ENCODE measurements around the gene B4GALNT1. TPM values are rescaled to one million over a fixed set of nuclear protein-coding genes. Genes with fewer than 3 reads are reported as not detected.
"Not testable (repeated sequence)": the region's sequence is repeated elsewhere in the genome, so short reads cannot be mapped to it uniquely, and the experiment has no call there.

Gene B4GALNT1
- total and polyA plus RNA-seq, 9 of the 15 experiments (the other 6 are each of a cell fraction or from before 2014, with no cell fraction given), result 1.0 to 32.2 (median 9.8) TPM

DNA sequence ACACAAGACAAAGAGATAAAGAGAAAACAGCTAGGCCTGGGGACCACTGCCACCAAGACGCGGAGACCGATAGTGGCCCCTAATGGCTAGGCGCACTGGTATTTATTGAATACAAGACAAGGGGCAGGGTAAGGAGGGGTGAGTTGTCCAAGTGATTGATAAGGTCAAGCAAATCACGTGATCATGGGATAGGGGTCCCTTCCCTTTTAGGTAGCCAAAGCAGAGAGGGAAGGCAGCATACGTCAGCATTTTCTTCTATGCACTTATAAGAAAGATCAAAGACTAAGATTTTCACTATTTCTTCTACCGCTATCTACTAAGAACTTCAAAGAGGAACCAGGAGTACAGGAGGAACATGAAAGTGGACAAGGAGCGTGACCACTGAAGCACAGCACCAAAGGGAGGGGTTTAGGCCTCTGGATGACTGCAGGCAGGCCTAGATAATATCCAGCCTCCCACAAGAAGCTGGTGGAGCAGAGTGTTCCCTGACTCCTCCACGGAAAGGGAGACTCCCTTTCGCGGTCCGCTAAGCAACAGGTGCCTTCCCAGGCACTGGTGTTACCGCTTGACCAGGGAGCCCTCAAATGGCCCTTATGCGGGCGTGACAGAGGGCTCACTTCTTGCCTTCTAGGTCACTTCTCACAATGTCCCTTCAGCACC lies 43.9 kb downstream of the B4GALNT1 start (continued):
- TF ChIP-seq TOE1 (IDR thresholded peaks at IDR 0.05; ENCODE audit: borderline replicate concordance) (peak; percentile 76), CTBP1 (IDR thresholded peaks at IDR 0.05; ENCODE audit: borderline replicate concordance) (0 out of 2 replicates have a peak, but pooled peaks have one; percentile 28), ZFP36 (IDR thresholded peaks at IDR 0.05; ENCODE audit: low read depth, low read length, partially characterized antibody) (peak; percentile 50), BHLHE40 (IDR thresholded peaks at IDR 0.05; ENCODE audit: low read length) (peak; percentile 11; the same call in 1 of the 2 replicates), MAX (CRISPR knock-in tag; IDR thresholded peaks at IDR 0.05) (0 out of 2 replicates have a peak, but pooled peaks have one; percentile 20), MAZ (CRISPR knock-in tag; conservative IDR thresholded peaks at IDR 0.05 in 1 of 2, IDR thresholded peaks at IDR 0.05 in 1 of 2) (0 out of 4 replicates have a peak, but pooled peaks of 1 of the 2 experiments have one; percentile 21), ZBTB11 (CRISPR knock-in tag; IDR thresholded peaks at IDR 0.05) (peak in 1 of 3 experiments; percentile 89; a peak in 2 of 6 replicates), MAFK (IDR thresholded peaks at IDR 0.05; ENCODE audit: low read length) (peak; percentile 59), MEIS2 (IDR thresholded peaks at IDR 0.05; ENCODE audit: partially characterized antibody) (peak; percentile 53), CBFA2T3 (IDR thresholded peaks at IDR 0.05) (0 out of 2 replicates have a peak, but pooled peaks have one; percentile 13), ZNF316 (IDR thresholded peaks at IDR 0.05) (peak; percentile 60)
- not testable (repeated sequence) for TF ChIP-seq TOE1 (CRISPR knock-in tag; IDR thresholded peaks at IDR 0.05; ENCODE audit: borderline replicate concordance, low read depth)
- TF ChIP-seq, protein P1, sequence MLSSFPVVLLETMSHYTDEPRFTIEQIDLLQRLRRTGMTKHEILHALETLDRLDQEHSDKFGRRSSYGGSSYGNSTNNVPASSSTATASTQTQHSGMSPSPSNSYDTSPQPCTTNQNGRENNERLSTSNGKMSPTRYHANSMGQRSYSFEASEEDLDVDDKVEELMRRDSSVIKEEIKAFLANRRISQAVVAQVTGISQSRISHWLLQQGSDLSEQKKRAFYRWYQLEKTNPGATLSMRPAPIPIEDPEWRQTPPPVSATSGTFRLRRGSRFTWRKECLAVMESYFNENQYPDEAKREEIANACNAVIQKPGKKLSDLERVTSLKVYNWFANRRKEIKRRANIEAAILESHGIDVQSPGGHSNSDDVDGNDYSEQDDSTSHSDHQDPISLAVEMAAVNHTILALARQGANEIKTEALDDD (IDR thresholded peaks at IDR 0.05), result 0 out of 2 replicates have a peak, but pooled peaks have one; percentile 3
- TF ChIP-seq, protein P2, sequence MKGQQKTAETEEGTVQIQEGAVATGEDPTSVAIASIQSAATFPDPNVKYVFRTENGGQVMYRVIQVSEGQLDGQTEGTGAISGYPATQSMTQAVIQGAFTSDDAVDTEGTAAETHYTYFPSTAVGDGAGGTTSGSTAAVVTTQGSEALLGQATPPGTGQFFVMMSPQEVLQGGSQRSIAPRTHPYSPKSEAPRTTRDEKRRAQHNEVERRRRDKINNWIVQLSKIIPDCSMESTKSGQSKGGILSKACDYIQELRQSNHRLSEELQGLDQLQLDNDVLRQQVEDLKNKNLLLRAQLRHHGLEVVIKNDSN (CRISPR knock-in tag; IDR thresholded peaks at IDR 0.05), result peak; percentile 70
